GM18870 (cell line): ENCODE data around the gene ZSWIM5.
"Not testable (repeated sequence)": the region's sequence is repeated elsewhere in the genome, so short reads cannot be mapped to it uniquely, and the experiment has no call there.

ENCODE experiments used
- ATAC-seq: cut with Tn5 transposase; IDR thresholded peaks from one replicate; pipeline ENCODE4 v1.9.1; 2021; ENCODE audit warnings: moderate library complexity; ENCODE audit not compliant: unreplicated experiment

ZSWIM5 gene

DNA sequence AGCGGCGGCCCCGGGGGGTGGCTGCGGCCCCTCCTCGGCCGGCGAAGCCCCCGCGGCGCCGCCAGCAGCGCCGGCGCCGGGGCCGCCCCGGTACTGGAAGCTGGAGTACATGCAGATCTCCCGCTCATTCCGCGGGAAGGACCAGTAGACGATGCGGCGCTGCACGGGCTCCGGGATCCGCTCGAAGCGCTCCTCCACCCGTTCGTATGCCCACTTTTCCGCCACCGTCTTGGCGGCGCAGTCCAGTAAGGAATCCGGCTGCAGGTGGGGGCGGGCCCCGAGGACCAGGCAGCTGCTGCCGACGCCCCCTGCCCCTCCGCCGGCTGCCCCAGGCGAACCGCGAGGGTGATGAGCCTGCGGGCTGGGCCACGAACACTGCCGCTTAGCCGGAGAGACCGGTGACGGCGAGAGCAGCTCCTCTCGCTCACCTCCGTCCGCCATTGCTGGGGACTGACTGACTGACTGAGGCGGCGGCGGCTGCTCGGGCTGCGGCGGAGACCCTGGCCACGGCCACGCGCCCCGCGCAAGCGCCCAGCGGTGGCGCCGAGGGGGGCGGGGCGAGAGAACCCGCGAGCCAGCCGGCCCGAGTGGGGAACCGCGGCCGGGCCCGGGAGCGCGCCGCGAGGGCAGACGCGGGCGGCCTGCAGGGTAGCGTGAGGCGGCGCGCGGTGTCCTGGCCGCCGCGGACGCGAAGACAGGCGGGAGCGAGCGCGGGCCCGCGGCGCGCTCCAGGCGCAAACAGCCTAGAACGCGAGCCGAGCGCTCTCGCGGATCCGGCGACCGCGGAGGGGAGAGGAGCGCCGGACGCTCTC, at the start of gene ZSWIM5:
Gene ZSWIM5 (minus strand): TSS at position 696 of the 812 bp plus-strand sequence. CDS start 255 bp downstream, at position 441.
- ATAC-seq: no peak

DNA sequence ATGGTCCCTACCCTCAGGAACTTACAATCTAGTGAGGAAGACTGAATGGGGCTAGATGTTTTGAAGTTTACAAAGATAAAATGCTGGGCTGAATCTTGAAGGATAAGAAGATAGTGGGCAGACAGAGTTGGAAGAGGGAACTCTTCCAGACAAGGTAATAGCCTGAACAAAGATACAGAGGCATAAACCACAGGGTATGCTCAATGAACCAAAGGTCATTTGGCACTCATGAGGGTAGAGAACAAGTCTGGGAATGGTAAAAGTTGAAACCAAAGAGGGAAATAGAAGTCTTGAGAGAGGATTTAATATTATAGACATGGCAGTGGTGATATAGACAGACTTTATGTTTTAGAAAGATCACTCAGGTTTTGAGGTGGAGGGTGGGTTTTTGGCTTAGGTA, 48.1 kb upstream of the ZSWIM5 start:
- ATAC-seq: no peak

DNA sequence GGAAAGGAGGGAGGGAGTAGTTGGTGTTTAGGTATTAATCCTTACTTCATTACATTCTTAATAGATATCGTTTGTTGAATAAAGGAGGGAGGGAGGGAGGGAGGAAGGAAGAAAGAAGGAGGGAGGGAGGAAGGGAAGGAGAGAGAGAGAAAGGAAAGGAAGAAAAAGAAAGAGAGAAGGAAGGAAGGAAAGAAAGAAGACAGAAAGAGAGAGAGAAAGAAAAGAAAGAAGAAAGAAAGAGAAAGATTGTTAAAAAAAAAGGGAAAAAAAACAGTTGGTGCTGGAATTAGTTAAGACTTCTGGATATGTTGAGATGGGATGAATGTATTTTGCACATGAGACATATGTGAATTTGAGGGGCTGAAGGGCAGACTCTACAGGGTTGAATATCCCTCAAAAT, 44.1 kb upstream of the ZSWIM5 start:
- no peak for ATAC-seq

DNA sequence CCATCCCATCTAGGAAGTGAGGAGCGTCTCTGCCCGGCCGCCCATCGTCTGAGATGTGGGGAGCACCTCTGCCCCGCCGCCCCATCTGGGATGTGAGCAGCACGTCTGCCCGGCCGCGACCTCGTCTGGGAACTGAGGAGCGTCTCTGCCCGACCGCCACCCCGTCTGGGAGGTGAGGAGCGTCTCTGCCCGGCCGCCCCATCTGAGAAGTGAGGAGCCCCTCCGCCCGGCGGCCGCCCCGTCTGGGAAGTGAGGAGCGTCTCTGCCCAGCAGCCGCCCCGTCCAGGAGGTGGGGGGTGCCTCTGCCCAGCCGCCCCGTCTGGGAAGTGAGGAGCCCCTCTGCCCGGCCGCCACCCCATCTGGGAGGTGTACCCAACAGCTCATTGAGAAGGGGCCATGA, 41.6 kb upstream of the ZSWIM5 start:
- not testable (repeated sequence) for ATAC-seq

DNA sequence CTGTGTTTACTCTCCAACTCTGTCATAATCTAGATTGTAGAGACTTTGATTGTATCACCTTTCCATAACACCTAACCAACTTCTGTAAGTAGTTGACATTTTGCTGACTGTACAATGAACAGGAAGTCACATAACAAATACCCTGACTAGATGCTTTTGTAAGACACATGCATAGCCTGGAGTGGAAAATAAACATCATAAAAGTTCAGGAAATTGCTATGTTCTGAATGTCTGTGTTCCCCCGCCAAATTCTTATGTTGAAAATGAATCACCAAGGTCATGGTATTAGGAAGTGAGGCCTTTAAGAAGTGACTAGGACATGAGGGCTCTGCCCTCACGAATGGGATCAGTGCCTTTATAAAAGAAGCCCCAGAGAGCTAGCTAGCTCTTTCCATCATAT, 40.4 kb upstream of the ZSWIM5 start:
- no peak for ATAC-seq

DNA sequence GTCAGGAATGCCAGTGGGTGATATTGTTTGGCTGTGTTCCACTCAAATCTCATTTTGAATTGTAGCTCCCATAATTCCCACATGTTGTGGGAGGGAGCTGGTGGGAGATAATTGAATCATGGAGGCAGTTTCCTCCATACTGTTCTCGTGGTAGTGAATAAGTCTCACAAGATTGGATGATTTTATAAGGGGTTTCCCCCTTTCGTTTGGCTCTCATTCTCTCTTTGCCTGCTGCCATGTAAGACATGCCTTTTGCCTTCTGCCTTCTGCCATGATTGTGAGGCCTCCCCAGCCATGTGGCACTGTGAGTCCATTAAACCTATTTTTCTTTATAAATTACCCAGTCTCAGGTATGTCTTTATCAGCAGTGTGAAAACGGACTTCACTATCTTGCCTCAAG, 40.0 kb upstream of the ZSWIM5 start:
- ATAC-seq: not testable (repeated sequence)

DNA sequence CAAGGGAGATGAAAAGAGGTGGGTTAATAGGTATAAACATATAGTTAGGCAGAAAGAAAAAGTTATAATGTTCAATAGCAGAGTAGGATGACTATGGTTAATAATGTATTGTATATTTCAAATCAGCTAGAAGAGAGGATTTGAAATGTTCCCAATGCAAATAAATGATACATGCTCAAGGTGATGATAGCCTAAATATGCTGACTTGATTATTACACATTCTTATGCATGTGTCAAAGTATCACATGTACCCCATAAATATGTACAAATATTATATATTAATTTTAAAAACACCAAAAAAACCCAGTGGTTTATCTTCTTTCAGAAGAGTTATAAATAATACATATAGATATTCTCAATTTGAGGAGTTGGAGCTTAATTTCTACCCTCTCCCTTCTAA, 38.3 kb upstream of the ZSWIM5 start:
- no peak for ATAC-seq

DNA sequence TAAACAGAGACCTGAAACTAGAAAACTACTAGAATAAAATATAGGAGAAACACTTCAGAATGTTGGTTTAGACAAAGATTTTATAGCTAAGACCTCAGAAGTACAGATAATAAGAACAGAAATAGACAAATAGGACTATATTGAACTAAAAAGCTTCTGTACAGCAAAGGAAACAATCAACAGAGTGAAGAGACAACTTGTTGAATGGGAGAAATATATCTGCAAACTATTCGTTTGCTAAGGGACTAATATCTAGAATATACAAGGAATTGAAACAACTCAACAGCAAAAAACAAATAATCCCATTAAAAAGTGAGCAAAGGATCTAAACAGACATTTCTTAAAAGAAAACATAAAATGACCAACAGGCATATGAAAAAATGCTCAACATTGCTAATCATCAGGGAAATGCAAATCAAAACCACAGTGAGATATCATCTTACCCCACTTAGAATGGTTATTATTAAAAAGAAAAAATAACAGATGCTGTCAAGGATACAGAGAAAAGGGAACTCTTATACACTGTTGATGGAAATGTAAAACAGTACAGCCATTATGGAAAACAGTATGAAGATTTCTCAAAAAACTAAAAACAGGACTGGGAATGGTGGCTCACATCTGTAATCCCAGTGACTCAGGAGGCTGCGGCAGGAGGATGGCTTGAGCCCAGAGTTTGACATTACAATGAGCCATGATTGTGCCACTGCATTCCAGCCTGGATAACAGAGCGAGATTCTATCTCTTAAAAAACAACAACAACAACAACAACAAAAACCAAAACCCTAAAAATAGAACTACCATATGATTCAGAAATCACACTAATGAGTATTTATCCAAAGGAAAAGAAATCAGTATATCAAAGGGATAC, 37.3 kb upstream of the ZSWIM5 start:
- ATAC-seq: no peak

DNA sequence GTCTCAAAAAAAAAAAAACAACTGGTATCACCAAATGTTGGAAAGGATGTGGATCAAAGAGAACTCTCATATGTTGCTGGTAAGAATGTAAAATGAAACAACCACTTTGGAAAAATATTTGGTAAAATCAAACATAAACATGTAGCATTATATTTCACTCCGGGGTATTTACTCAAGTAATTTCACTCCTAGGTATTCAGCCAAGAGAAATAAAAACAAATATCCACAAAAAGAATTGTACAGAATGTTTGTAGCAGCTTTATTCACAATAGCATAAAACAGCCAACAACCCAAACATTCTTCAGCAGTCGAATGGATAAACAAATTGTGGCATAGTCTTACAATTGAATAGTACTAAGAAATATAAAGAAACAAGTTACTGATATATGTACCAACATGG, 32.4 kb upstream of the ZSWIM5 start:
- no peak for ATAC-seq

DNA sequence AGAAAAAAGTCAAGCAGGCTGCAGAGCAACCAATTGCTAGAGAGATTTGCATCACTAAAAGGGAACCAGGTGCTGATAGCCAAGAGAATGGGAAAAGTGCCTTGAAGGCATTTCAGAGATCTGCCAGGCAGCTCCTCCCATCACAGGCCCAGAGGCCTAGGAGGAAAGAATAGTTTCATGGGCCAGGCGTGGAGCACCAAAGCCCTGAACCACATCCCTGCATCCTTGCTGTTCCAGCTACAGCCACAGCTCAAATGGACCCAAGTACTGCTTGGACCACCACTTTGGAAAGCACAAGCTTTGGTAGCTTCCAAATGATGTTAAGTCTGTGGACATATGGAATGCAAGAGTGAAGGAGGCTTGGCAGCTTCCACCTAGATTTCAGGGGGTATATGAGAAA, 29.7 kb upstream of the ZSWIM5 start:
- ATAC-seq: no peak

DNA sequence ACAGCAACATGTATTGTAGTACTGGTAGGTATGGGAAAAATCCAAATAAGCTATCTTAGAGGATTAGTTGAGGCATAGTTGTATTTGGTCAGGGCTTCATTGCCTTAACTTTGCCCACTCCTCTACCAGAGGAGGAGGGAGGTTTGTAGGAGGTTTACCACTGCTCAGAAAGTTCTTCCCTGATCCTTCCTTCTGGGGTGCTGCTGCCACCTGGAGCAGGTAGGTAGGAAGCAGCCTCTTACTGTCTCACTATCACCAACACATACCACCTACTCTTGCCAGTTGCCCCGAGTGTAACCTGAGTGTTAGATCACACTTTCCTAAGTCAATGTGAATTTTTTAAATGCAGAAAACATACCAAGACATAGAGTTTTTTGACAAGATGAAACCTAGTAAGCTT, 24.1 kb upstream of the ZSWIM5 start:
- no peak for ATAC-seq

DNA sequence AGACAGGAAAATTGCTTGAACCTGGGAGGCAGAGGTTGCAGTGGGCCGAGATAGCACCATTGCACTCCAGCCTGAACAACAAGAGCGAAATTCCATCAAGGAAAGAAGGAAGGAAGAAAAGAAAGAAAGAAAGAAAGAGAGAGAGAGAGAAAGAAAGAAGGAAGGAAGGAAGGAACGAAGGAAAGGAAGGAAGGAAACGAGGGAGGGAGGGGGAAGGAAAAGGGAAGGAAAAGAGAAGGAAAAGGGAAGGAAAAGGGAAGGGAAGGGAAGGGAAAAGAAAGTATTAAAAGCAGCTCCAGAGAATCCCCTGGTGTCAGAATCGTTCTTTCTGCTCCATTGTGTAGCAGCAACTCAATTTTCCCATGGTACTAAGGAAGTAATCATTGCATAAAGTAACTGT, 19.2 kb upstream of the ZSWIM5 start:
- ATAC-seq: no peak

DNA sequence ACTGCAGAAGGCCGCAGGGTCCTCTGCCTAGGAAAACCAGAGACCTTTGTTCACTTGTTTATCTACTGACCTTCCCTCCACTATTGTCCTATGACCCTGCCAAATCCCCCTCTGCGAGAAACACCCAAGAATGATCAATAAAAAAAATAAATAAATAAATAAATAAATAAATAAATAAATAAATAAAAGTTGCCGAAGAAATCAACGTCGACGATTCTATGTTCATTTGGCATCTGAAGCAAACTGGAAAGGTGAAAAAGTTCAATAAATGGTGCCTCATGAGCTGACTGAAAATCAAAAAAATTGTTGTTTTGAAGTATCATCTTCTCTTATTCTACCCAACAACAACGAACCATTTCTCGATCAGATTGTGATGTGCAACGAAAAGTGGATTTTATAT, 17.3 kb upstream of the ZSWIM5 start:
- ATAC-seq: not testable (repeated sequence)

DNA sequence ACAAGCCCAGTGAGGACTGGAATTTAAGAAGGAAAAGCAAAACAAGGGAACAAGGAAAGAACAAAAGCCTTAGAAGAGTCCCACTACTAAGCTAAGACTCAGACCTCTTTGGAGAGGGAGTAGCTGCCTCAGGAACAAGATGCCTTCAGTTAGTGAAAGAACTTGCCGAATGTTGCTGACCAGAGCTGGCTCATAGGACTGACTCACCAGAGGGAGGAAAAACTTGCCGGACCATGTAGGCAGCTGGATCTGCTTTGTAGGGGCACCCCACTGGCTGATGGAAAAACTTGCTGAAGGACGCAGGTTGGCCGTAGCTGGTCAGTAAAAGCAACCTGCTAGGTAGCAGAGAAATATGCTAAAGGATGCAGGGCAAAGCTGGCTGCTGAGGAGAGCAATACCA, 15.3 kb upstream of the ZSWIM5 start:
- no peak for ATAC-seq

DNA sequence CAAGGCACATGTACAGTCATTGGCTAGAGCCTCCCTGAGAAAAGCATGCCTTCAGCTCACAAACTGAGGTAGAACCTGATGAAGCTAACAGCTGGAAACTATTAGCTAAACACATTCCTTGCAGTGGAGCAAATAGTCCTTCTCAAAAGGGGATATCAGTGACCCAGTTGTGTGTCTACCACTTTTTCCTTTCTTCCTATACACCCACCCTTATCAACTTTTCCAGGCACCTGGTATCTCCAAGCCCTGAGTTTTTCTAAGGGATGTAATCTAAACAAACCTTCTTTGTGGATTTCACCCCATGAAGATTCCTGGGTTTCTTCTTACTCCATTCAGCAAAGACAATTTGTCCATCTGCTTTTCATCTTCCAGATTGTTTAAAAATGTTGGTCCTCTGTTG, 10.5 kb upstream of the ZSWIM5 start:
- ATAC-seq: no peak

DNA sequence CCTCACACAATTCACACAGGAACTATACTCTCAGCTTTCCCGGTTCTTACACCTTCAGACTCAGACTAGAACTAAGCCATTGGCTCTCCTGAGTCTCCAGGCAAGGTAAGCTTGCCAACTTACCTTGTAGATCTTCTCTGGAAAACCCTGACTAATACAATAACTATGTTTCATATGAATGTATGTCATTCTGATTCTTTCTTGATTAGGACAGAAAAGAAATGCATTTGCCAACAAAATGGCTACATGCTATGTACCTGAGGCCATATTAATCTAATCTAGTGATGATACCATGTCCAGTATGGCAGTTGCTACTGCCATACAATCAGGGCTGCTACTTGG, 9.8 kb upstream of the ZSWIM5 start:
- no peak for ATAC-seq

DNA sequence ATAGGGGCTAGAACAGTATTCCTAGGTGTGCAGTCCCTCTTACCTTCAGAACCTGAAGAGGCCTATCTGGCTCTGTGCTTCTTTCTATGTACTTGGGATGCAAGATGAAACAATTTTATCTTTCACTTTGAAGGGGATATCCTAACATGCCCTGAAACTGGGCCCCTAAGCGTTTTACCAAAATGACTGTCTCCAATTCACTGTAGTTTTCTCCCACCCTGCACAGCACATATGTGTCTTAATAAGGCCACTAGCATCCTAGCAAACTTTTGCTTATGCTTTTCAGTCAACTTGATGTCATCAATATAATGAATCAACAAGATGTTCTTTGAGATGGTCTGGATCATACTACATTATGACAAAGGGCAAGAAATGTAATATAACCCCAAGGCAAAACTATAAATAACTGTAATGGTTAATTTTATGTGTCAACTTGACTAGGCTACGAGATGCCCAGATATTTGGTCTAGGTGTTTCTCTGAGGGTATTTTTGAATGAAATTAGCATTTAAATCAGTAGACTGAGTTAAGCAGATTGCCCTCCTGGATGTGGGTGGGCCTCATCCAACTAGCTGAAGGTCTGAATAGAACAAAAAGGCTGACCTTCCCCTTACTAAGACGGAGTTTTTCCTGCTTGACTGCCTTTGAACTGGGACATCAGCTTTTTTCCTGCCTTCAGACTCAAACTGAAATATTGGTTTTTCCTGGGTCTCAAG, 9.2 kb upstream of the ZSWIM5 start:
- no peak for ATAC-seq

DNA sequence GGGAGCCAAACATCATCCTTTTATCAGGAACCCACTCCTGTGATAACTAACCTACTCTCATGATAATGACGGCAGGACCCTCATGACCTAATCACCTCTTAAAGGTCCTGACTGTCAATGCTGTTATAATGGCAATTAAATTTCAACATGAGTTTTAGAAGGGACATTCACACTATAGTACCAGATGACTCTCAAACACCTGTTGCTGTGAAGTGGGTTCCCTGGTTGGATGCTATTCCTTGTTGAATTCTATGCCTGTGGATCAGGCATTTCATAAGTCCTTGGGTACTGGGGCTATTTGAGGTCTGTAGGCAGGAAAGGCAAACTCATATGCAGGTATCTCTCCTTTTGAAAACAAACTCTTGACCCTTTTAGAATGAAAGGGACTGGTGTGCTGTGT, 7.5 kb upstream of the ZSWIM5 start:
- ATAC-seq: no peak

DNA sequence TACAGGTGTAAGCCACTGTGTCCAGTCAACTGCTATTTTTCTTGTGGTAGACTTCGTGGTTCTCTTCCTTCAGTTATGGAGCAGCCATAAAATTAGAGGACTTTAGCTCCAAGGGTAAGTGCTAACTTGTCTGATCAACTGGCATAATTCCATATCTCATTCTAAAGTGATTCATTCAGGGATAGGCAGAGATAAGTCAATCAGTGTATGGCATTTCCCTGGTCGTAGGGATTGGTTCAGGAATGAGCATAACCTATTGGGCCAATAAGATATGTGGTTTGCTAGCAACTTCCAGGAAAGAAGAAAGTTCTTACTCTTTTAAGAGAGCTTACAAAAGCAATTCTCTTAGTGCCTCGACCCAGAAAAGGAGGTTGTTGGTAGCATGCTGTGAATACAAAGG, 4.7 kb upstream of the ZSWIM5 start:
- no peak for ATAC-seq

DNA sequence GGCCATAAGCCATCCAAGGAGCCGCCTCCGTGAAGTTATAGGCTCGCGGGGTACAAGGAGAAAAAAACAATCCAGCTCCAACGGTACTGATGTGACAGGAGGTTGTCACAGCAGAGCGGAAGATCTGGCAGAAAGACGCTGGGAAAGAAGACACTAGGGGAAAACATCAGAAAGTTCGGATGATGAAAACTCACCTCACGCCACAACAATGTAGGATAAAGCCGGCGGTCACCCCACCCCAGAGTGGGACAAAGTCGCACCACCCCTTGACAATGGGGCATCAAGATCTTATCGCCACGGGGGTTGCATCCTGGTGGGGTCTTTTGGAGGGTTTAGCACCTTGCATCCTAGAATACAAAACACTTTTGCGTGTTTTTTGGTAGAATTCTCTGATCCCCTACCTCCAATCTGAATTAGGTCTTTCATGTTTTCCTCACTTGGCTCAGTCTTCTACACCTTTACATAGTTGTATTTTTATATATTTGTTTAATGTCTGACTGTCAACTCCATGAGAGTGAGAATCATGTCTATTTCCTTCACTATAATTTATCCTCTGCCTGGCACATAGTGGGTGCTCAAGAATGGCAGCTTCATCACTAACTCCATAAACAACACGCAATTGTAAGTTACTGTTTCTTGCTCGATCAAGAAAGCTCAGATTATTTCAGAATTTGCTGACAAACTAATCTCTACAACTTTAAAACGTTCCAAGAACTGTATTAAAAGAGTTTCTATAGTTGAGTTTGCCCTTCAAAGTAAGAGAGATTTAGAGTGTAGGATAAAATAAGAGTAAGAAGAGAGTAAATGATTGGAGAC, 611 bp upstream of the ZSWIM5 start:
- no peak for ATAC-seq
